Measurements from ENCODE around the gene ALPK3.

DNA sequence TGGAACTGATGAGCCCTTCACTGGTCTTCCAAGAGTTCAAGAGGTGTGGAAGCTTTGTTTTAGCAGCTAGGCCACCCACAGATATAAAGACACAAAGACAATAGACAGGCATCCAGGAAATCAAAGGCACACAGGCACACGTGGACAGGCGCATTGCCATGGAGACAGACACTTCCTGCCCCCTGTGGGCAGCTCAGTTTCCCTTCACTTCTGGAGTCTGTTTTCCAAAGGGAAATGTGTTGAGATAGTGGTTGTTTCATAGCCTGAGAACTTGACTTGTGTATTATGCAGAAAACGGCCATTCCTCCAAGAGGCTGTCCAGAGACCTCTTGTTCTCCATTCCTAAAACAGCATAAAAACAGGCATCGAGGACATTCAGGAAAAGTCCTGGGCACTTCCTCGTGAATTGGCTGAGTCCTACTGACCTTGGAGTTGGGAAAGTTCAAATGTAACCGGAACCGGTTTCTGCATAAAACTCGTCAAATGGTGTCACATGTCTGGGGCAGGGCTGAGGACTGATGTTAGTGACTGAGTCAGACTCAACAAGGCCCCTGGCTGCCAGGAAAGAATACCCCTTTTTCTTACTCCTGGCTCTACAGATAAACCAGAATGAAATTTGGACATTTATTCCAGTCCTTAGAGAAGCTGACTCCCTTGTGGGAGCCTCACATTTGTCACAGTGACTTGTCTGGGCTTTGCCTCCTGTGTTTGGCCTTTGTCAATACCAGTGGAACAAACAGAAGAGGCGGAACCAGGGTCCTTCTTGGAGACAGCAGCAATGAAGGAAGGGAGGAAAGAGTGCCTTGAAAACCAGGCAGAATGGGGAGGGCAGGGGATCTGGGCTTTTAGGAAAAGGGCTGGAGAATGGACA, 1.3 kb downstream of the ALPK3 start:
- TF ChIP-seq, protein P1, sequence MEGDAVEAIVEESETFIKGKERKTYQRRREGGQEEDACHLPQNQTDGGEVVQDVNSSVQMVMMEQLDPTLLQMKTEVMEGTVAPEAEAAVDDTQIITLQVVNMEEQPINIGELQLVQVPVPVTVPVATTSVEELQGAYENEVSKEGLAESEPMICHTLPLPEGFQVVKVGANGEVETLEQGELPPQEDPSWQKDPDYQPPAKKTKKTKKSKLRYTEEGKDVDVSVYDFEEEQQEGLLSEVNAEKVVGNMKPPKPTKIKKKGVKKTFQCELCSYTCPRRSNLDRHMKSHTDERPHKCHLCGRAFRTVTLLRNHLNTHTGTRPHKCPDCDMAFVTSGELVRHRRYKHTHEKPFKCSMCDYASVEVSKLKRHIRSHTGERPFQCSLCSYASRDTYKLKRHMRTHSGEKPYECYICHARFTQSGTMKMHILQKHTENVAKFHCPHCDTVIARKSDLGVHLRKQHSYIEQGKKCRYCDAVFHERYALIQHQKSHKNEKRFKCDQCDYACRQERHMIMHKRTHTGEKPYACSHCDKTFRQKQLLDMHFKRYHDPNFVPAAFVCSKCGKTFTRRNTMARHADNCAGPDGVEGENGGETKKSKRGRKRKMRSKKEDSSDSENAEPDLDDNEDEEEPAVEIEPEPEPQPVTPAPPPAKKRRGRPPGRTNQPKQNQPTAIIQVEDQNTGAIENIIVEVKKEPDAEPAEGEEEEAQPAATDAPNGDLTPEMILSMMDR (IDR thresholded peaks at IDR 0.05), result no peak
- TF ChIP-seq POLR2A (IDR thresholded peaks at IDR 0.05), result no peak
